DOHH2 (cell line): ENCODE measurements around the gene SPATA31D4.
"Not testable (repeated sequence)": the region's sequence is repeated elsewhere in the genome, so short reads cannot be mapped to it uniquely, and the experiment has no call there.

ENCODE experiments used
- H3F3A ChIP-seq: fragments of 200-600 bp; sonication (generic), shearing (Covaris generic); 2 replicates; pipeline ENCODE4 v1.6.0; 2016; ENCODE audit warnings: antibody characterized with exemption, mild to moderate bottlenecking; ENCODE audit not compliant: control insufficient read depth, insufficient read depth
- H3K27ac ChIP-seq: fragments of 200-600 bp; sonication (generic); 2 replicates; pipeline ENCODE4 v1.5.1; 2014; ENCODE audit warnings: low read depth, mild to moderate bottlenecking, low read length, moderate library complexity
- H3K27me3 ChIP-seq: fragments of 200-600 bp; sonication (generic); 2 replicates; pipeline ENCODE4 v1.6.1; 2014; ENCODE audit warnings: mild to moderate bottlenecking, low read length, mixed read lengths; ENCODE audit not compliant: control insufficient read depth
- H3K36me3 ChIP-seq: fragments of 200-600 bp; sonication (generic); 2 replicates; pipeline ENCODE4 v1.6.1; 2014; ENCODE audit warnings: mild to moderate bottlenecking, low read length, moderate library complexity, mixed read lengths; ENCODE audit not compliant: control insufficient read depth
- H3K4me1 ChIP-seq: fragments of 200-600 bp; sonication (generic); 2 replicates; pipeline ENCODE4 v1.6.1; 2014; ENCODE audit warnings: mild to moderate bottlenecking, low read length, mixed read lengths; ENCODE audit not compliant: control insufficient read depth
- H3K4me2 ChIP-seq: fragments of 200-600 bp; sonication (generic); 2 replicates; pipeline ENCODE4 v1.6.0; 2014; ENCODE audit warnings: mild to moderate bottlenecking, low read length, moderate library complexity
- H3K4me3 ChIP-seq: fragments of 200-600 bp; sonication (generic); 2 replicates; pipeline ENCODE4 v1.5.1; 2014; ENCODE audit warnings: mild to moderate bottlenecking, low read length, mixed read lengths
- H3K79me2 ChIP-seq: fragments of 200-600 bp; sonication (generic); 2 replicates; pipeline ENCODE4 v1.6.1; 2014; ENCODE audit warnings: mild to moderate bottlenecking, low read length, mixed read lengths; ENCODE audit not compliant: control insufficient read depth
- H3K9me2 ChIP-seq: fragments of 200-600 bp; sonication (generic); replicated peaks from 2 replicates; pipeline ENCODE4 v1.6.1; 2014; ENCODE audit warnings: mild to moderate bottlenecking, low read length, mixed read lengths; ENCODE audit not compliant: control insufficient read depth
- H3K9me3 ChIP-seq: fragments of 200-600 bp; sonication (generic); 2 replicates; pipeline ENCODE4 v1.6.1; 2014; ENCODE audit warnings: antibody characterized with exemption, low read length, mixed read lengths; ENCODE audit not compliant: control insufficient read depth, insufficient read depth
- H4K20me1 ChIP-seq: fragments of 200-600 bp; sonication (generic); 2 replicates; pipeline ENCODE4 v1.6.0; 2014; ENCODE audit warnings: low read depth, mild to moderate bottlenecking, antibody characterized with exemption, low read length, moderate library complexity; ENCODE audit not compliant: control insufficient read depth, insufficient read depth
- CTCF ChIP-seq: fragments of 200-600 bp; sonication (generic); IDR thresholded peaks from one replicate; pipeline ENCODE4 v1.5.1; 2014; ENCODE audit warnings: antibody characterized with exemption, mild to moderate bottlenecking, low read depth, low read length; ENCODE audit not compliant: poor library complexity, severe bottlenecking
- EZH2phosphoT487 ChIP-seq: fragments of 200-600 bp; sonication (generic); IDR thresholded peaks from 2 replicates; pipeline ENCODE4 v1.6.1; 2017; ENCODE audit warnings: borderline replicate concordance, mild to moderate bottlenecking, antibody characterized with exemption, low read length, moderate library complexity, mixed read lengths

Gene SPATA31D4

DNA sequence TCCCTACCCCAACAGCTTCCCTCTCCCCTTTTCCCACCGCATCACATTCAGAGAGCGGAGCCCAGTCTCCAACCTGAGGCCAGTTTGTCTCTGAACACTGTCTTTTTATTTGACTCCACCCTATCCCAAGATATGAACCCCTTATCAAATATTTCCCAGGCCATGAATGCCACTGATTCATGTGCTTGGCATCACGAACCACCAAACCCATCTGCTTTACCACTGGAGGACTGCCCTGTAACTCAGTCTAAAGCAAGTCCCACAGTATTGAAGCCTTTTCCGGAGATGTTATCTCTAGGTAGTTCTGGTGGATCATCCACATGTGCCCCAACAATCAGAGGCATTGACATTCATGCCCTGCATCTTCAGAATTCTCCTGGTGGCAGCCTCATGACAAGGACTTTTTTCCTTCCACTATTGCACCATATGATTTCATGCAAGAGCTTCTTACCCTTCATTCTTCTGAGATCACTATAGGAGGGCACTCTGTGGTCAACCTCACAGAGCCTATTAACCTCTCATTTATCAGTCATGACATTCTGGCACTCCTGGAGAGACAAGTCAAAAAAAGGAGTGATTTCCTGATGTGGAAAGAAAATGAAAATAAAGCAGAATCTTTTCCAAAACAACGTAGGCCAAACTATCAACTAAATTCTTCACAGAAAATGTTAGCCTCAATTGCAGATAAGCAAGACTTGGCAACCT, 12.3 kb upstream of the SPATA31D4 start:
- no peak overlapping the region for H3K27ac ChIP-seq
- no peaks in the 10 kb centered on the region for H3K9me2 ChIP-seq
- no peaks in the 10 kb centered on the region for H3K4me1 ChIP-seq
- H3K27me3 ChIP-seq: no peaks in the 10 kb centered on the region
- H3K9me3 ChIP-seq: no peaks in the 10 kb centered on the region
- no peaks in the 10 kb centered on the region for H3F3A ChIP-seq
- no peaks in the 10 kb centered on the region for H3K79me2 ChIP-seq
- H3K4me2 ChIP-seq: no peak overlapping the region
- H3K4me3 ChIP-seq: no peak overlapping the region
- H4K20me1 ChIP-seq: no peaks in the 10 kb centered on the region
- TF ChIP-seq EZH2phosphoT487 (no peak), CTCF (no peak)
- no peaks in the 10 kb centered on the region for H3K36me3 ChIP-seq

DNA sequence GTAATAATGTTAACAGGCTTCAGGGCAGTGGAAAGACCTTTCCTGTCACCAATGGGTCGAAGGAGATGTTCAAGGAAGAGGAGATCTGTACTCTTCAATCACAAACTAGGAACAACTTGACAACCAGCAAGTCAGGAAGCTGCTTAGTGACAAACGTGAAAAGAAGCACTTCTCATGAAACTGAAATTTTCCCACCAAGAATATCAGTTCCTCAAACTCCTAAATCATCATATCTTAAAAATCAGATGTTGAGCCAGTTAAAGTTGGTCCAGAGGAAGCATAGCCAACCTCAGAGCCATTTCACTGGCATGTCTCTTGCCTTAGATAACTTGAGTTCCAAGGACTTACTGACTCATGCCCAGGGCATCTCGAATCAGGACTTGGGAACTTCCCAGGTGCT, 9.7 kb upstream of the SPATA31D4 start:
- H3K4me1 ChIP-seq, H3F3A ChIP-seq, H3K79me2 ChIP-seq, H3K4me3 ChIP-seq, H3K9me3 ChIP-seq, H3K27ac ChIP-seq, H3K9me2 ChIP-seq, H4K20me1 ChIP-seq, H3K36me3 ChIP-seq, H3K27me3 ChIP-seq, H3K4me2 ChIP-seq: not testable (repeated sequence)

DNA sequence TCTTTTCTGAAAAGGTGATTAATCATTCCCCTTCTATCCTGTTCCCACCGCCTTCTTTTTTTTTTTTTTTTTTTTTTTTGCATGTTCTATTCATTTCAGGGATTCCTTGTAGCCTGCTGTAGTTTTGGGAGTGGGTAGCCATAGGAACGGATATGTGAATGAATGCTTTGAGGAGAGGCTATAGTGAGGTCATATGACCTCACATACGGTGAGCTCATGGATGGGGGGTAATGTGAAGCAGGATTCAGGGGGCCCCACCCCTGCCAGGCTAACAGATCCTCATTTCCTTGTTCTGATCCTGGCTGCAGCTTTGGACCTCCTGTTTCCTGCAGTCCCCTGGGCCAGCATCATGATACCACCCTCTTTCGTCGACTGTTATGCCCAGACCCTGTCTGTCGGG, 1.9 kb downstream of the SPATA31D4 start:
- H3K27me3 ChIP-seq, H3K9me2 ChIP-seq, H3K79me2 ChIP-seq, H3K9me3 ChIP-seq, H3K4me1 ChIP-seq, H3K4me3 ChIP-seq, H3K27ac ChIP-seq, H3F3A ChIP-seq, H3K4me2 ChIP-seq, H3K36me3 ChIP-seq, H4K20me1 ChIP-seq: not testable (repeated sequence)

- H3K27ac ChIP-seq, H3K9me2 ChIP-seq, H3K36me3 ChIP-seq, H3F3A ChIP-seq, H4K20me1 ChIP-seq, H3K4me1 ChIP-seq, H3K79me2 ChIP-seq, H3K4me2 ChIP-seq, H3K9me3 ChIP-seq, H3K27me3 ChIP-seq, H3K4me3 ChIP-seq: not testable (repeated sequence)
Observed at GRCh38 chr9:81933547-81933946, 5.3 kb downstream of the SPATA31D4 start.

DNA sequence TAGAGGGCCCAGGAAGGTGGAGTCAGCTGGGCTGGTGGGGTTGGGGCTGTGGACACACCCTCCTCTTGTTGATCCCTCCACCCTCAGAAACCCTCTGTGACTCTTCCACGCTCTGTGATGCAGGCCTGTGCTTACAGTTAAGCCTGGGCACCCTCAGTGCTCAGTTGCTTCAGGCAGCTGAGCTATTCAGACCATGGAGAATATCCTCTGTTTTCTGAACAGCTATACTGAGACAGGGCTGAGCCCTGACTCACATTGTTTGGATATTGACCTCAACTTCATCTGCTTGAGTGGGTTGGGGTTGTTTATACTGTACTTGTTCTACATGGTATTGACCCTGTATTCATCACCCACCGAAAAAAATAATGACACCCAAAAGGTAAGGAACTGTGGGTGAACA, 15.2 kb downstream of the SPATA31D4 start, which contains the start of gene SPATA31D3:
Gene SPATA31D3, plus strand, starts transcription at position 108 of the 400 bp plus-strand sequence. Its CDS starts 86 bp downstream, at position 194.
- not testable (repeated sequence) for H3K27ac ChIP-seq, H3F3A ChIP-seq, H3K4me2 ChIP-seq, H3K36me3 ChIP-seq, H3K4me3 ChIP-seq, H4K20me1 ChIP-seq, H3K9me2 ChIP-seq, H3K79me2 ChIP-seq, H3K4me1 ChIP-seq, H3K27me3 ChIP-seq, H3K9me3 ChIP-seq

- H3K27me3 ChIP-seq, H3K27ac ChIP-seq, H3K4me1 ChIP-seq, H3K4me2 ChIP-seq, H3K9me3 ChIP-seq, H3K36me3 ChIP-seq, H3K79me2 ChIP-seq, H3K4me3 ChIP-seq, H3K9me2 ChIP-seq, H3F3A ChIP-seq, H4K20me1 ChIP-seq: not testable (repeated sequence)
Observed at GRCh38 chr9:81948650-81949049, 20.4 kb downstream of the SPATA31D4 start.
